ENCODE measurements around the gene DCST2.

DCST2 gene

DNA sequence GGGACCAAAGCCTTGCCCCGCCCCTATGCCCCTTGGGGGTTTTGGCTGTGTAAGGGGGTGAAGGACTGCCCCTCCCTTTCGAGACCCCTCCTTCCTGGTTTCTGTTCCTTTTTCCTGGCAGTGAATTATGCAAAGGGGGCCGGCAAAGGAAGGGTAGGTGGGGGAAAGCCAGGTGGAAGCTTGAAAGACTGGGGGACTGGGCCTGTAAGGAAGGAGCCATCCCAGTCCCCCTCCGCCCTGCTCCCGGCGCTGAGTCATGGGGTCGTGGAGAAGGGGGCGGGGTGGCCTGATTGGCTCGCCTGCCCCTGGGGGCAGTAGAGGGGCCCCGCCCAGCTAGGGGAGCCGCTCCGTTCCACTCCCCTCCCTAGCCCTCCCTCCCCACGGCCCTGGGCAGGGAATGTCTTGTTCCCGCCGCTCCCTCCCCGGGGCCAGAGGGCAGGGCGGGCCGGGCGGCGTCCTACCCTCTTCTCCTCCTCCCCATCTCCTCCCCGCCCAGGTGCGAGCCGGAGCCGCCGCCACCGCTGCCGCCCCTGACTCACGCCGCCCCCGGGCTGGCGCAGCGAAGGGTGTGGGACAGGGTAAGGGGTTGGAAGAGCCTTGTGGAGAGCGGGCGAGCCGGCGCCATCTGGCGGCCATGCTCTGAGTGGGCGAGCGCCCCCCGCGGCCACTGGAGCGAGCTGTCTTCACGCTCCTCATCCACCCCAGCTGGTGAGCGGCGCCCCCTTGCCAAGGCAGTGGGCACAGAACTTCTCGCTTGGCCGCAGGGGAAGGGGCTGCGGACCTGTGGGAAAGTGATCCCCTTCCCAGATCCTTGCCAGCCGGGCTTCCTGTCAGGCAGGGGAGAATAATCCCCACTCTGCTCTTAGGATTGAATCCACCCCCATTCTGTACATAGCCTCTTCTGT is 16.3 kb downstream of the DCST2 start:
- TF ChIP-seq FOXP2 (optimal IDR thresholded peaks at IDR 0.05; ENCODE audit: borderline replicate concordance, extremely low read depth, extremely low read length, insufficient read depth) (peak; percentile 95), POLR2AphosphoS5 (IDR thresholded peaks at IDR 0.05; ENCODE audit: low read depth, low read length) (peak; percentile 66), TAF1 (IDR thresholded peaks at IDR 0.05; ENCODE audit: borderline replicate concordance, insufficient read depth, low read length) (no peak)

DNA sequence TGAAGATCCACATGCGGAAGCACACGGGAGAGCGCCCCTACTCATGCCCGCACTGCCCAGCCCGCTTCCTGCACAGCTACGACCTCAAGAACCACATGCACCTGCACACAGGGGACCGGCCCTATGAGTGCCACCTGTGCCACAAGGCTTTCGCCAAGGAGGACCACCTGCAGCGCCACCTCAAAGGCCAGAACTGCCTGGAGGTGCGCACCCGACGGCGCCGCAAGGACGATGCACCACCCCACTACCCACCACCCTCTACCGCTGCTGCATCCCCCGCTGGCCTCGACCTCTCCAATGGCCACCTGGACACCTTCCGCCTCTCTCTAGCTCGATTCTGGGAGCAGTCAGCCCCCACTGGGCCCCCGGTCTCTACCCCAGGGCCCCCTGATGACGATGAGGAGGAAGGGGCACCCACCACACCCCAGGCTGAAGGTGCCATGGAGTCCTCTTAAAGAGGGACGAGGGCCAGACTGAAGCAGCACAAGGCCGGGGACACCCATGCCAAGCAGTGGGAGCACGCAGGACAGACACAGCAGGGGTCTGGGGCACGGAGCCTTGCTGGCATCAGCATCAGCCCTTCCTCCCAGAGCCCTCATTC is 17.2 kb downstream of the DCST2 start:
- TF ChIP-seq, protein P1, sequence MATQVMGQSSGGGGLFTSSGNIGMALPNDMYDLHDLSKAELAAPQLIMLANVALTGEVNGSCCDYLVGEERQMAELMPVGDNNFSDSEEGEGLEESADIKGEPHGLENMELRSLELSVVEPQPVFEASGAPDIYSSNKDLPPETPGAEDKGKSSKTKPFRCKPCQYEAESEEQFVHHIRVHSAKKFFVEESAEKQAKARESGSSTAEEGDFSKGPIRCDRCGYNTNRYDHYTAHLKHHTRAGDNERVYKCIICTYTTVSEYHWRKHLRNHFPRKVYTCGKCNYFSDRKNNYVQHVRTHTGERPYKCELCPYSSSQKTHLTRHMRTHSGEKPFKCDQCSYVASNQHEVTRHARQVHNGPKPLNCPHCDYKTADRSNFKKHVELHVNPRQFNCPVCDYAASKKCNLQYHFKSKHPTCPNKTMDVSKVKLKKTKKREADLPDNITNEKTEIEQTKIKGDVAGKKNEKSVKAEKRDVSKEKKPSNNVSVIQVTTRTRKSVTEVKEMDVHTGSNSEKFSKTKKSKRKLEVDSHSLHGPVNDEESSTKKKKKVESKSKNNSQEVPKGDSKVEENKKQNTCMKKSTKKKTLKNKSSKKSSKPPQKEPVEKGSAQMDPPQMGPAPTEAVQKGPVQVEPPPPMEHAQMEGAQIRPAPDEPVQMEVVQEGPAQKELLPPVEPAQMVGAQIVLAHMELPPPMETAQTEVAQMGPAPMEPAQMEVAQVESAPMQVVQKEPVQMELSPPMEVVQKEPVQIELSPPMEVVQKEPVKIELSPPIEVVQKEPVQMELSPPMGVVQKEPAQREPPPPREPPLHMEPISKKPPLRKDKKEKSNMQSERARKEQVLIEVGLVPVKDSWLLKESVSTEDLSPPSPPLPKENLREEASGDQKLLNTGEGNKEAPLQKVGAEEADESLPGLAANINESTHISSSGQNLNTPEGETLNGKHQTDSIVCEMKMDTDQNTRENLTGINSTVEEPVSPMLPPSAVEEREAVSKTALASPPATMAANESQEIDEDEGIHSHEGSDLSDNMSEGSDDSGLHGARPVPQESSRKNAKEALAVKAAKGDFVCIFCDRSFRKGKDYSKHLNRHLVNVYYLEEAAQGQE (IDR thresholded peaks at IDR 0.05; ENCODE audit: insufficient read depth in 1 of 2, low read depth in 2 of 2, low read length in 2 of 2) = no peak
- TF ChIP-seq POLR2AphosphoS5 (IDR thresholded peaks at IDR 0.05; ENCODE audit: low read depth, low read length) = no peak; the same call in 1 of the 2 replicates
- no peak for TF ChIP-seq FOXP2 (optimal IDR thresholded peaks at IDR 0.05; ENCODE audit: borderline replicate concordance, extremely low read depth, extremely low read length, insufficient read depth)
- no peak for TF ChIP-seq TAF1 (IDR thresholded peaks at IDR 0.05; ENCODE audit: borderline replicate concordance, insufficient read depth, low read length)
- TF ChIP-seq SIN3A (IDR thresholded peaks at IDR 0.05; ENCODE audit: borderline replicate concordance, insufficient read depth, low read length) = no peak

DNA sequence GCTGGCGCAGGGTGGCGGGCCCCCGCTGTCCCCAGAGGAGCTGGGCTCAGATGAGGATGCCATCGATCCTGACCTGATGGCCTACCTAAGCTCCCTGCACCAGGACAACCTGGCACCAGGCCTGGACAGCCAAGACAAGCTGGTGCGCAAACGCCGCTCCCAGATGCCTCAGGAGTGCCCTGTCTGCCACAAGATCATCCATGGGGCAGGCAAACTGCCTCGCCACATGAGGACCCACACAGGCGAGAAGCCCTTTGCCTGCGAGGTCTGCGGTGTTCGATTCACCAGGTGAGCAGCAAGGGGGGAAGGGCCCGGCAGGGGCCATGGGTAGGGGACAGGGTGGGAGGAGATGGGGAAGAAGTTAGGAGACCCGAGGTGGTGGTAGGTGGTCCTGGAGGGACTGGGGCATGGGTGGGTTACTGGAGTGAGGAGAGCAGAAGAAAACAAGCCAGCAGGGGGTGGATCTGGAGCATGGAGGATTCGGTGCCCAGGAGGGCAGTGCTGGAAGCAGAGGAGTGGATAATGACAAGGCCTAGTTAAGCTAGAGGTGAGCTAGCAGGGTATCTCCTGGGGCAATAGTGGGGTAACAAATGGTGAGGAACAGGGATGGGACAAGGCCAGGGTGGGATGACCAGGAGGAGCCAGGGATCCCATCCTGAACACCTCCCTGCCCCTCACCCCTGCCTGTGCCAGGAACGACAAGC is 17.9 kb downstream of the DCST2 start:
- TF ChIP-seq POLR2AphosphoS5 (IDR thresholded peaks at IDR 0.05; ENCODE audit: low read depth, low read length) (no peak), FOXP2 (optimal IDR thresholded peaks at IDR 0.05; ENCODE audit: borderline replicate concordance, extremely low read depth, extremely low read length, insufficient read depth) (no peak), SIN3A (IDR thresholded peaks at IDR 0.05; ENCODE audit: borderline replicate concordance, insufficient read depth, low read length) (no peak)

DNA sequence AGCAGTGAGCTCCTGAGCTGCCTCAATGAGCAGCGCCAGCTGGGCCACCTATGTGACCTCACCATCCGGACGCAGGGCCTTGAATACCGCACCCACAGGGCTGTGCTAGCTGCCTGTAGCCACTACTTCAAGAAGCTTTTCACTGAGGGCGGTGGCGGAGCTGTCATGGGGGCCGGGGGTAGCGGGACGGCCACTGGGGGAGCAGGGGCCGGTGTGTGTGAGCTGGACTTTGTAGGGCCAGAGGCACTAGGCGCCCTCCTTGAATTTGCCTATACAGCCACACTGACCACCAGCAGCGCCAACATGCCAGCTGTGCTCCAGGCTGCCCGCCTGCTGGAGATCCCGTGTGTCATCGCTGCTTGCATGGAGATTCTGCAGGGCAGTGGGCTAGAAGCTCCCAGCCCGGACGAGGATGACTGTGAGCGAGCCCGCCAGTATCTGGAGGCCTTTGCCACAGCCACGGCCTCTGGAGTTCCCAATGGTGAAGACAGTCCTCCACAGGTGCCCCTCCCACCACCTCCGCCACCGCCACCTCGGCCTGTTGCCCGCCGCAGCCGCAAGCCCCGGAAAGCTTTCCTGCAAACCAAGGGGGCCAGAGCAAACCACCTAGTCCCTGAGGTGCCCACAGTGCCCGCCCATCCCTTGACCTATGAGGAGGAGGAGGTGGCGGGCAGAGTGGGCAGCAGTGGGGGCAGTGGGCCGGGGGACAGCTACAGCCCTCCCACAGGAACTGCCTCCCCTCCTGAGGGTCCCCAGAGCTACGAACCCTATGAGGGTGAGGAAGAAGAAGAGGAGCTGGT is 18.7 kb downstream of the DCST2 start:
- TF ChIP-seq POLR2AphosphoS5 (IDR thresholded peaks at IDR 0.05; ENCODE audit: low read depth, low read length) (no peak), TAF1 (IDR thresholded peaks at IDR 0.05; ENCODE audit: borderline replicate concordance, insufficient read depth, low read length) (no peak), FOXP2 (optimal IDR thresholded peaks at IDR 0.05; ENCODE audit: borderline replicate concordance, extremely low read depth, extremely low read length, insufficient read depth) (no peak), SIN3A (IDR thresholded peaks at IDR 0.05; ENCODE audit: borderline replicate concordance, insufficient read depth, low read length) (no peak)
- TF ChIP-seq, protein P1 (IDR thresholded peaks at IDR 0.05; ENCODE audit: insufficient read depth in 1 of 2, low read depth in 2 of 2, low read length in 2 of 2) = no peak

DNA sequence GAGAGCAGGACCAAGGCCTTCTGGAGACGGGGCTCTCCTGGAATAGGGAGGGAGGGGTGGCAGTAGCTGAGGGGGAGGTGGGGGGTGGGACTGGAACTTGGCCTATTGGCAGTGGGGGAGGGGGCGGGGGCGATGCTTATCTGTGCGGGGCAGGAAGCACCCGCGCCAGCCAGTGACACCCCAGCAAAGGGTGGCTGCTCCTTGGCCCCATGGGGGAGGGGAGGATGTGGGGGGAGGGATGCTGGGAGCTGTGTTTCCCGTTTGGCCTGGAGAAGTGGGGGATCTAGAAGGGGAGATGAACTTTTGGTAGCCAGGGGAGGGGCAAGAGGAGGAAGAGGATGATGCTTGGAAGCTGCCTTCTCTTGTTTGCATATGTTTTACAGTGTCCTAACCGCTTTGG is 19.9 kb downstream of the DCST2 start:
- TF ChIP-seq SIN3A (IDR thresholded peaks at IDR 0.05; ENCODE audit: borderline replicate concordance, insufficient read depth, low read length) (no peak), FOXP2 (optimal IDR thresholded peaks at IDR 0.05; ENCODE audit: borderline replicate concordance, extremely low read depth, extremely low read length, insufficient read depth) (no peak), POLR2AphosphoS5 (IDR thresholded peaks at IDR 0.05; ENCODE audit: low read depth, low read length) (no peak), TAF1 (IDR thresholded peaks at IDR 0.05; ENCODE audit: borderline replicate concordance, insufficient read depth, low read length) (no peak)
- TF ChIP-seq, protein P1 (IDR thresholded peaks at IDR 0.05; ENCODE audit: insufficient read depth in 1 of 2, low read depth in 2 of 2, low read length in 2 of 2) = no peak

Measured in PFSK-1 (cell line).